CD14-positive monocyte (primary cell): ENCODE results near the gene PACSIN2. TPM values are rescaled to one million over a fixed set of nuclear protein-coding genes. Genes with fewer than 3 reads are reported as not detected.

Experiments used
- DNase-seq, 3 donors: peaks; one replicate each; pipeline ENCODE4 v3.0.0-alpha.2; 2011 to 2022
- H2AFZ ChIP-seq: 2 replicates; pipeline ENCODE4 v1.6.0; 2012; ENCODE audit warnings: mild to moderate bottlenecking, low read depth, low read length, inconsistent platforms; ENCODE audit not compliant: insufficient read depth, poor library complexity, severe bottlenecking
- H3K27ac ChIP-seq, 2 donors: 1 replicate in 1 of 2; 2 replicates in 1 of 2; pipeline ENCODE4 v1.5.1; 2012 to 2013; ENCODE audit warnings: low read length in 2 of 2, control low read depth in 1 of 2, inconsistent platforms in 1 of 2, low read depth in 1 of 2, mild to moderate bottlenecking in 1 of 2
- H3K27me3 ChIP-seq, 2 donors: one replicate each; pipeline versions ENCODE4 v1.6.0 to v1.6.1; 2011 to 2013; ENCODE audit warnings: low read length in 2 of 2; ENCODE audit not compliant: control insufficient read depth in 2 of 2, insufficient read depth in 2 of 2
- H3K36me3 ChIP-seq, 2 donors: replicated peaks in 1 of 2; 1 replicate in 1 of 2; 2 replicates in 1 of 2; pipeline versions ENCODE4 v1.5.1 to v1.6.1; 2012 to 2013; ENCODE audit warnings: low read length in 2 of 2, control low read depth in 1 of 2, inconsistent platforms in 1 of 2, mild to moderate bottlenecking in 1 of 2; ENCODE audit not compliant: insufficient read depth in 2 of 2, control insufficient read depth in 1 of 2
- H3K4me1 ChIP-seq, 2 donors: 1 replicate in 1 of 2; 2 replicates in 1 of 2; pipeline versions ENCODE4 v1.5.1 to v1.6.1; 2012 to 2013; ENCODE audit warnings: low read length in 2 of 2, control low read depth in 1 of 2, inconsistent platforms in 1 of 2, mild to moderate bottlenecking in 1 of 2, moderate library complexity in 1 of 2; ENCODE audit not compliant: insufficient read depth in 2 of 2, control insufficient read depth in 1 of 2
- H3K4me2 ChIP-seq: replicated peaks from 2 replicates; pipeline ENCODE3; 2012; ENCODE audit warnings: low read length, moderate library complexity, mild to moderate bottlenecking; ENCODE audit not compliant: poor library complexity, severe bottlenecking; ENCODE audit errors: extremely low read depth
- H3K4me3 ChIP-seq, 3 experiments: fragments of 200-600 bp in 1 of 3; sonication (generic) in 1 of 3; replicated peaks in 1 of 3; 1 replicate in 2 of 3; 2 replicates in 1 of 3; pipeline ENCODE4 v1.5.1; 2011 to 2013; ENCODE audit warnings: low read length in 3 of 3, mild to moderate bottlenecking in 3 of 3, control low read depth in 2 of 3, low read depth in 2 of 3, inconsistent platforms in 1 of 3, moderate library complexity in 1 of 3
- H3K79me2 ChIP-seq: 2 replicates; pipeline ENCODE4 v1.6.0; 2012; ENCODE audit warnings: mild to moderate bottlenecking, control low read depth, inconsistent platforms, low read length, moderate library complexity; ENCODE audit not compliant: insufficient read depth
- H3K9ac ChIP-seq: 2 replicates; pipeline ENCODE4 v1.6.0; 2017; ENCODE audit warnings: low read length, mild to moderate bottlenecking; ENCODE audit not compliant: insufficient read depth, poor library complexity, severe bottlenecking
- H3K9me3 ChIP-seq, 2 donors: replicated peaks in 1 of 2; 1 replicate in 1 of 2; 2 replicates in 1 of 2; pipeline versions ENCODE4 v1.5.1 to v1.6.1; 2012 to 2013; ENCODE audit warnings: low read length in 2 of 2, control low read depth in 1 of 2; ENCODE audit not compliant: control insufficient read depth in 1 of 2, insufficient read depth in 1 of 2
- H4K20me1 ChIP-seq: 2 replicates; pipeline ENCODE4 v1.6.0; 2012; ENCODE audit warnings: mild to moderate bottlenecking, low read length, control low read depth, moderate library complexity; ENCODE audit not compliant: insufficient read depth
- H3K27ac Mint-ChIP-seq, 7 donors: one replicate each; pipeline ENCODE4 v1.8.0; 2020; ENCODE audit warnings: mild to moderate bottlenecking in 7 of 7, mixed read lengths in 7 of 7, moderate library complexity in 6 of 7, inconsistent platforms in 2 of 7
- H3K27me3 Mint-ChIP-seq, 3 donors: one replicate each; pipeline ENCODE4 v1.8.0; 2021 to 2022; ENCODE audit warnings: low read depth in 3 of 3, mild to moderate bottlenecking in 3 of 3, mixed read lengths in 3 of 3, moderate library complexity in 3 of 3, inconsistent platforms in 1 of 3
- H3K36me3 Mint-ChIP-seq, 2 donors: one replicate each; pipeline ENCODE4 v1.8.0; 2020; ENCODE audit warnings: mixed read lengths in 2 of 2, inconsistent platforms in 1 of 2, mild to moderate bottlenecking in 1 of 2
- H3K4me1 Mint-ChIP-seq: one replicate; pipeline ENCODE4 v1.8.0; 2020; ENCODE audit warnings: mild to moderate bottlenecking, mixed read lengths
- H3K4me3 Mint-ChIP-seq, 2 donors: one replicate each; pipeline ENCODE4 v1.8.0; 2020; ENCODE audit warnings: mild to moderate bottlenecking in 2 of 2, mixed read lengths in 2 of 2, moderate library complexity in 1 of 2
- H3K9me3 Mint-ChIP-seq, 7 donors: one replicate each; pipeline ENCODE4 v1.8.0; 2020 to 2022; ENCODE audit warnings: mixed read lengths in 7 of 7, mild to moderate bottlenecking in 6 of 7, moderate library complexity in 6 of 7, inconsistent platforms in 2 of 7
- CTCF ChIP-seq: fragments of 200-600 bp; IDR thresholded peaks from one replicate; pipeline ENCODE4 v1.8.0; 2022; ENCODE audit warnings: antibody characterized with exemption, mild to moderate bottlenecking
- WGBS: methylation state at CpG from one replicate; pipeline ENCODE4 v1.1.5; 2013; ENCODE audit warnings: missing lambda C conversion rate; ENCODE audit not compliant: insufficient coverage; 5-methylcytosine and 5-hydroxymethylcytosine counted together
- intact Hi-C, 2 donors: fragments of 100-400 bp; cut with micrococcal nuclease; formaldehyde crosslinking; loops; one replicate each; pipeline versions ENCODE4 v1.15.0 to v1.15.1; 2023
- polyA plus RNA-seq, 3 donors: library from polyadenylated mRNA; depleted of rRNA in 1 of 3; unstranded in 2 of 3; stranded (reverse) in 1 of 3; fragments of 300-500 nt in 2 of 3; fragments of >200 nt in 1 of 3; fragmentation: Illumina TruSeq in 2 of 3; gene quantifications; 1 replicate in 2 of 3; 2 replicates in 1 of 3; pipeline ENCODE4 v1.2.3, GENCODE V29; 2012 to 2021

The PACSIN2 gene
- polyA plus RNA-seq, 3 donors: 31.2 to 45.7 (median 40.2) TPM

- H3K4me1 ChIP-seq: peaks cover 21 to 28% of the 10 kb centered on the region in 2 donors
- peaks cover 0 to 2% (median 2%) of the 10 kb centered on the region in 3 donors for H3K27me3 Mint-ChIP-seq
- peaks cover 2 to 22% of the 10 kb centered on the region in 2 donors for H3K36me3 Mint-ChIP-seq
- peak overlapping the region; percentile 92 to 95 for H3K4me3 Mint-ChIP-seq
- no peak for DNase-seq
- peaks cover 20% of the 10 kb centered on the region for H3K4me1 Mint-ChIP-seq
- H3K9me3 Mint-ChIP-seq: peaks cover 0 to 8% (median 0%) of the 10 kb centered on the region in 7 donors
- intact Hi-C loops: loop anchor here in 1 of 2 donors (5.0 kb wide), 1 partner anchor 162 kb away; the partner anchor contains the start of gene PACSIN2
- peaks cover 0 to 6% of the 10 kb centered on the region in 2 donors for H3K36me3 ChIP-seq
- 29% methylated on average over 1 of the region's 4 CpGs for WGBS
- peak overlapping the region in 1 of 2 donors; percentile 95 for H3K27ac ChIP-seq
- no peak for TF ChIP-seq CTCF
- peak overlapping the region; percentile 96 to 99 (median 97) for H3K27ac Mint-ChIP-seq
- peaks cover 57% of the 10 kb centered on the region for H3K79me2 ChIP-seq
- no peak overlapping the region for H2AFZ ChIP-seq
- peak overlapping the region; percentile 93 for H3K4me2 ChIP-seq
- peak overlapping the region; percentile 73 to 91 (median 90) for H3K4me3 ChIP-seq
- H4K20me1 ChIP-seq: peaks cover 40% of the 10 kb centered on the region
- H3K9ac ChIP-seq: peak overlapping the region; percentile 93
- H3K27me3 ChIP-seq: no peaks in the 10 kb centered on the region
- H3K9me3 ChIP-seq: no peaks in the 10 kb centered on the region
Measured at GRCh38 chr22:42855721-42856120, 159.2 kb downstream of the PACSIN2 start.

- H3K4me3 ChIP-seq: no peak overlapping the region
- Mint-ChIP-seq H3K36me3 (peaks cover 2 to 24% of the 10 kb centered on the region in 2 donors), H3K27me3 (peaks cover 0 to 2% (median 1%) of the 10 kb centered on the region in 3 donors), H3K9me3 (peaks cover 0 to 8% (median 0%) of the 10 kb centered on the region in 7 donors), H3K4me3 (peak overlapping the region in 1 of 2 donors; percentile 53), H3K27ac (peak overlapping the region in 2 of 7 donors; percentile 70 to 96), H3K4me1 (peaks cover 18% of the 10 kb centered on the region)
- peaks cover 0 to 6% of the 10 kb centered on the region in 2 donors for H3K36me3 ChIP-seq
- DNase-seq: no peak
- no peak for TF ChIP-seq CTCF
- no peak overlapping the region for H3K27ac ChIP-seq
- no peak overlapping the region for H3K4me2 ChIP-seq
- peaks cover 45% of the 10 kb centered on the region for H4K20me1 ChIP-seq
- intact Hi-C loops: loop anchor here in 1 of 2 donors (5.0 kb wide), 1 partner anchor 162 kb away; the partner anchor contains the start of gene PACSIN2
- no peaks in the 10 kb centered on the region for H3K9me3 ChIP-seq
- no peak overlapping the region for H3K9ac ChIP-seq
- no peak overlapping the region for H2AFZ ChIP-seq
- no CpG with 5 or more reads among the region's 8 CpGs for WGBS
- no peaks in the 10 kb centered on the region for H3K27me3 ChIP-seq
- H3K4me1 ChIP-seq: peaks cover 21 to 28% of the 10 kb centered on the region in 2 donors
- peaks cover 63% of the 10 kb centered on the region for H3K79me2 ChIP-seq
Measured at GRCh38 chr22:42855211-42855610, 159.7 kb downstream of the PACSIN2 start.
